Measurements from ENCODE around the gene MTHFD2.

MTHFD2 gene

GRCh38 chr2:74232426-74232825 lies 34.0 kb downstream of the MTHFD2 start:
- no peaks in the 10 kb centered on the region for H3K36me3 Mint-ChIP-seq (ENCODE audit: low read depth)
- H3K27me3 Mint-ChIP-seq: no peaks in the 10 kb centered on the region
- no peaks in the 10 kb centered on the region for H3K9me3 Mint-ChIP-seq
- peaks cover 4% of the 10 kb centered on the region for H3K4me1 Mint-ChIP-seq (ENCODE audit: low read depth)
- no peak overlapping the region for H3K4me3 Mint-ChIP-seq
- no peak overlapping the region for H3K27ac Mint-ChIP-seq

DNA sequence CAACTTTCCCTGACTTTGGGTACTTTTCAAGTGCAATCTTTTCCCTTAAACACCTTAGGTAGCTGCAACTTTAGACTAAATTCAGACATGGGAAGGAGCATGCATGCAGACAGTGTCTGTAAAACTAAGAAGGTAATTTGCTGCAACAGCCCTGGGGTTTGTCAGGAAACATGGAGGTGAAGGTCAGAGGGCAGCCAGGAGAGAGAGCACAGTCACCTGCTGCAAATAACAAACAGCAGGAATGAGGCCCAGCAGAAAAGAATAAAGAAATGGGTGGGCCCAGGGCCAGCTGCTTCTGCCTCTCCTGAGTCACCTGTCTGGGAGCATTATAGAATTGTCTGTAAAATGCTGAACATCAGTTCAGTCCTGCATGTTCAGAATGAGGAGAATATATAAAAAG lies 35.2 kb downstream of the MTHFD2 start:
- Mint-ChIP-seq H3K4me1 (ENCODE audit: low read depth) (peaks cover 4% of the 10 kb centered on the region), H3K27ac (no peak overlapping the region), H3K36me3 (ENCODE audit: low read depth) (no peaks in the 10 kb centered on the region), H3K9me3 (no peaks in the 10 kb centered on the region), H3K27me3 (no peaks in the 10 kb centered on the region), H3K4me3 (no peak overlapping the region)

- Mint-ChIP-seq H3K27ac (no peak overlapping the region), H3K4me3 (no peak overlapping the region), H3K27me3 (no peaks in the 10 kb centered on the region), H3K9me3 (no peaks in the 10 kb centered on the region), H3K4me1 (ENCODE audit: low read depth) (peaks cover 4% of the 10 kb centered on the region), H3K36me3 (ENCODE audit: low read depth) (no peaks in the 10 kb centered on the region)
Measured at GRCh38 chr2:74235041-74235440, 36.6 kb downstream of the MTHFD2 start.

DNA sequence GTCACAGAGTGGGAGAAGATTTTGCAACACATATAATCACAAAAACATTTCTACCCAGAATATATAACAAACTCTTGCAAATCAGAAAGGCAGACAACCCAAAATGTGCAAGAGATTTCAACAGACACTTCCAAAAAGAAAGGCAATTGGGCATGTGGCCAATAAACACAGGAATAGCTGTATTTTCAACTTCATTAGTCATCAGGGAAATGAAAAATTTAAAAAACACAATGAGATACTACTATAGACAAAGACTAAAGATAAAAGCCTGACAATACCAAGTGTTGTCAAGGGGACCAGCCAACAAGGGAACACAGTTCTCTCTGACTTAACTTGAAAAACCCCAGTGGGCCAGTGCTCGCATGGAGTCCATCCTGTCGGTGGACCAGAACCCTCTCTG lies 40.5 kb downstream of the MTHFD2 start:
- Mint-ChIP-seq H3K27ac (no peak overlapping the region), H3K27me3 (no peaks in the 10 kb centered on the region), H3K4me3 (no peak overlapping the region), H3K36me3 (ENCODE audit: low read depth) (no peaks in the 10 kb centered on the region), H3K4me1 (ENCODE audit: low read depth) (peaks cover 4% of the 10 kb centered on the region), H3K9me3 (no peaks in the 10 kb centered on the region)

GRCh38 chr2:74239346-74239745 lies 40.9 kb downstream of the MTHFD2 start:
- no peaks in the 10 kb centered on the region for H3K27me3 Mint-ChIP-seq
- H3K36me3 Mint-ChIP-seq (ENCODE audit: low read depth): no peaks in the 10 kb centered on the region
- peaks cover 4% of the 10 kb centered on the region for H3K4me1 Mint-ChIP-seq (ENCODE audit: low read depth)
- H3K9me3 Mint-ChIP-seq: no peaks in the 10 kb centered on the region
- H3K27ac Mint-ChIP-seq: no peak overlapping the region
- no peak overlapping the region for H3K4me3 Mint-ChIP-seq

GRCh38 chr2:74242354-74243071 lies 44.1 kb downstream of the MTHFD2 start:
- no peak overlapping the region for H3K27ac Mint-ChIP-seq

DNA sequence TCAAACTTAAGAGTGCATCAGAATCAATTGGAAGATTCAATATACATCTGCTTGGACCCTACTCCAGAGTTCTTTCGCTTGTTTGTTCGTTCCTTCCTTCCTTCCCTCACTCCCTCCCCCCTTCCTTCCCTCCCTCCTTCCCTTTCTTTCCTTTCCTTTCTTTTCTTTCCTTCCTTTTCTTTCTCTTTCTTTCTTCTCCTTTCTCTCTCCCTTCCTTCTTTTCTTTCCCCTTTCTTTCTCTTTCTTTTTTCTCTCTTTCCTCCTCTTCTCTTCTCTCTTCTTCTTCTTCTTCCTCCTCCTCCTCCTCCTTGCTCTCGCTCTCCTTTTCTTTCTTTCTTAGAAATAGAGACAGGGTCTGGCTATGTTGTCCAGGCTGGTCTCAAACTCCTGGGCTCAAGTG lies 45.9 kb downstream of the MTHFD2 start:
- Mint-ChIP-seq H3K27ac (no peak overlapping the region), H3K27me3 (no peaks in the 10 kb centered on the region), H3K4me1 (ENCODE audit: low read depth) (peaks cover 2% of the 10 kb centered on the region), H3K36me3 (ENCODE audit: low read depth) (no peaks in the 10 kb centered on the region), H3K4me3 (no peak overlapping the region), H3K9me3 (no peaks in the 10 kb centered on the region)

More at GRCh38 chr2:74242354-74243071, 44.1 kb downstream of the MTHFD2 start:
- Mint-ChIP-seq H3K27me3 (no peaks in the 10 kb centered on the region), H3K4me3 (no peak overlapping the region), H3K4me1 (ENCODE audit: low read depth) (no peaks in the 10 kb centered on the region), H3K9me3 (no peaks in the 10 kb centered on the region), H3K36me3 (ENCODE audit: low read depth) (no peaks in the 10 kb centered on the region)

- H3K4me1 Mint-ChIP-seq (ENCODE audit: low read depth): peaks cover 4% of the 10 kb centered on the region
- no peaks in the 10 kb centered on the region for H3K27me3 Mint-ChIP-seq
- H3K27ac Mint-ChIP-seq: no peak overlapping the region
- H3K36me3 Mint-ChIP-seq (ENCODE audit: low read depth): no peaks in the 10 kb centered on the region
- no peaks in the 10 kb centered on the region for H3K9me3 Mint-ChIP-seq
- no peak overlapping the region for H3K4me3 Mint-ChIP-seq
Measured at GRCh38 chr2:74246496-74247195, 48.2 kb downstream of the MTHFD2 start.

DNA sequence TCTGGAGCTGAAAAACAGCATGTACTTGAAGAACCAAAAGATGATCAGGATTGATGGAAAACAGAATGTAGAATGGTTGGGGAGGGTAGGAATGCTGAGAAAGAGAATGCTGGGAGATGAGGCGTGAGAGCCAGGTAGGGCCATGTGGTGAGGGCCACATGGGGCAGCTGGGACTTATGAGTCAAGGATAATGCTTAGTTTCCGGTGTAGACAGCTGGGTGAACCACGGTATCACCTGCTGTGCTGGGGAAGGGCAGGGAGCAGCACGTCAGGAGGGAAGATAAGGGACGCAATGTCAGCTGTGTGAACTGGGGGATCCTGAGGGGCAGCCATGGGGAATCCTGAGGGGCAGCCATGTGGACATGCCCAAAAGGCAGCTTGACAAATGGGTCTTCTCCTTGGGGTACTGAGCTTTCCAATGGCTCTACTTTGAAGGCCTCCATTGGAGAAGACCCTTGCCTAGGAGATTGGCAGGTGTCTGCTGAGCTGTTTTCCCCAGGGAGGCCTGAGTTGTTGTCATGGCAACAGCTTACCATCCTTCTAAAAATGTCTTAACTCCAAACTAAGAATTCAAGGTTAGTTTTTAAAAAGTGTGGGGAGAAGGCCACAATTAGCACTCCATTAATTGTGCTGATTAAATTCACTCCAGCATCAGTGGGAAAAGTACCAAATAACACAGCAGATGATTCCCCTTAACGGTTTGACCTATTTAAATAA lies 51.1 kb downstream of the MTHFD2 start:
- Mint-ChIP-seq H3K9me3 (no peaks in the 10 kb centered on the region), H3K27ac (no peak overlapping the region), H3K27me3 (no peaks in the 10 kb centered on the region), H3K4me1 (ENCODE audit: low read depth) (peaks cover 4% of the 10 kb centered on the region), H3K4me3 (no peak overlapping the region), H3K36me3 (ENCODE audit: low read depth) (no peaks in the 10 kb centered on the region)

DNA sequence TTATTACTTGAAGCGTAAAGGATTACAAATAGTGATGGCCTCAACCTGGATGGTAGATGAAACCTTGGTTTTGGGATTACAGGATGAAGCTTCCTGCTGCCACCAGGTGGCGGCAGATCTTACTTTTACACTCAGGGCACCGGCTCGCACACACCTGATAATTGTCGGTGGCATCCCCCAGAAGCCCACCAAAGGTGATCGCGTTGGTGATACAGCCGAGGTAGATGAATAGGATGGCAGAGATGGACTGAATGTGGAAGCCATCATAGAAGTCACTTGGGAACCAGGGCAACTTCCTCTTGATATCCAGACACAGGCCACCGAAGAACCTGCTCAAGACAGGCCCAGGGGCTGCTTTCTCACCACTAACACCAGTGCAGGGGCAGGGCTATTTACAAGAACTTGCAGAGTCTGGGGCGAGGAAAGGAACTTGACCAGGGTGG lies 51.8 kb downstream of the MTHFD2 start:
- H3K4me3 Mint-ChIP-seq: no peak overlapping the region
- no peaks in the 10 kb centered on the region for H3K27me3 Mint-ChIP-seq
- no peaks in the 10 kb centered on the region for H3K36me3 Mint-ChIP-seq (ENCODE audit: low read depth)
- H3K9me3 Mint-ChIP-seq: no peaks in the 10 kb centered on the region
- peaks cover 4% of the 10 kb centered on the region for H3K4me1 Mint-ChIP-seq (ENCODE audit: low read depth)
- H3K27ac Mint-ChIP-seq: no peak overlapping the region

- Mint-ChIP-seq H3K36me3 (ENCODE audit: low read depth) (peaks cover 4% of the 10 kb centered on the region), H3K27ac (no peak overlapping the region), H3K27me3 (no peaks in the 10 kb centered on the region), H3K9me3 (no peaks in the 10 kb centered on the region), H3K4me1 (ENCODE audit: low read depth) (peaks cover 4% of the 10 kb centered on the region), H3K4me3 (no peak overlapping the region)
Measured at GRCh38 chr2:74252036-74252435, 53.6 kb downstream of the MTHFD2 start.

GRCh38 chr2:74252862-74253261 lies 54.4 kb downstream of the MTHFD2 start:
- Mint-ChIP-seq H3K27me3 (no peaks in the 10 kb centered on the region), H3K4me3 (no peak overlapping the region), H3K36me3 (ENCODE audit: low read depth) (peaks cover 4% of the 10 kb centered on the region), H3K27ac (no peak overlapping the region), H3K9me3 (no peaks in the 10 kb centered on the region), H3K4me1 (ENCODE audit: low read depth) (peaks cover 4% of the 10 kb centered on the region)

DNA sequence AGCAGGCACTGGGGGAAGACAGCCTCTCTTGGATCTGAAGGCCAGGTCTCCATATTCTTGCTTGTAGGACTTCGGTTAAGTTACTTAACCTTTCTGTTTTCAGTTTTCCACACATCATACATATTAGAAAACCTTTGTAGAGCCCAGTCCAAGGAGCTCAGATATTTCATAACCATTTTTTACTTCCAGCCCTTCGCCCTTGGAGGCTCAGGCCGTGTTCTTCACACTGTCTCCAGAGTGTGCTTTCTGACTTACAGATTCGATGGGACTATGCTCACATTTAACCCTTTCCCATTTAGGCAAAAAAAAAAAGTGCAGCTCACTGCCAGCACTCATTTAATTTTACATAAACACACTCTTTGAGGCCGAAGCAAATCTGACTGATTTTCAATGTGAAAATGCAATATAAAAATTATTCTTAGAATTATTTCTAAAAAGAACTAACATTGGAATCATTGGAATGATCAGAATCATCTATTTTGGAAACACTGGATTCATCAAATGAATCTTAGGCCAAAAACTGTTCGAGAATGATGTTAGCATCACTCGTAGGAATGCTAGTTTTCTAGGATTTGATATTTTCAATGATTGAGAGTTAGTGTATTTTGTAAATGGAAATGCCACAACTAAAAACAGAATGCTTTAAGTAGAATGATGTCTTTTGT lies 55.0 kb downstream of the MTHFD2 start:
- Mint-ChIP-seq H3K27me3 (no peaks in the 10 kb centered on the region), H3K4me3 (no peak overlapping the region), H3K9me3 (no peaks in the 10 kb centered on the region), H3K36me3 (ENCODE audit: low read depth) (peaks cover 4% of the 10 kb centered on the region), H3K4me1 (ENCODE audit: low read depth) (peaks cover 4% of the 10 kb centered on the region), H3K27ac (no peak overlapping the region)

DNA sequence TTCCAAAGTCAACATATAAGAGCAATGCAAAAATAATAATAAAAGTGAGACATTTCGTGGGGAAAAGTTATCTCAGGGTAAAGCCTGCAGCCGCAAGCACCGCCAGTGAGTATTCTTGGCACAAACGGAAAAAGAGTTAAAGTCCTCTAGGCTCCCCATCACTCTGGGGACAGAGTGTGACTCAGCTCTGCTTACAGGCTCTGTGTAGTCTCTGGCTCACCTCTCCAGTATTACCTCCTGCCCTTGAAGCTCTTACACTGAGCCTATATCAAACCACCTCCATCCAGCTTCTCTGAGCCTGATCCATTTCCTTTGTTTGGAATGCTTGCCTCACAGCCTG lies 55.5 kb downstream of the MTHFD2 start:
- H3K36me3 Mint-ChIP-seq (ENCODE audit: low read depth): peaks cover 4% of the 10 kb centered on the region

DNA sequence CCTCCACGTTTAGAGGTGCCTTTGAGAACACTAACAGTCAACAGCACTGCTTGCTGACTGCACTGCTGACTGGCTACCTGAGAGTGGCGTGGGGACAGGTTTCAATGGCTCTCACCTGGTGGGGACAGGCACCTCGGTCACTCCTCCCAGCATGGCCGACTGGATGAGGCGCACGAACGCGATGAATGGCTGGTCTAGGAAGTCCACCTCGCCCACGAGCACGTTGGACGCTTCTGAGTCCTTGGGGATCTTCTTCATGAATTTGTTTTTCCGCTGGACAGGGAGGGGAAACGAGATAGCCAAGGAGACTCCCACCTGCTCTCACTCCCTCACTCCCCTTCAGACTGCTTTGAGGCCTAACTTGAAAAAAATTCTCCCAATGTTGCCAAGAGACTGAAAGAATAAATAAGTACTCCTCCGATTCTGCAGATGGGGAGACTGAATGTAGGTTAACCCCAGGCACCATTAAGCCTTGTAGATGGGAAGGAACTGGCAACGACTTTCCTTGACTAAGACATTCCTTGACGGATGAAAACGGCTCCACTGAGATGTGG lies 57.3 kb downstream of the MTHFD2 start:
- Mint-ChIP-seq H3K27me3 (no peaks in the 10 kb centered on the region), H3K27ac (no peak overlapping the region), H3K9me3 (no peaks in the 10 kb centered on the region), H3K4me3 (no peak overlapping the region), H3K4me1 (ENCODE audit: low read depth) (no peaks in the 10 kb centered on the region), H3K36me3 (ENCODE audit: low read depth) (peaks cover 4% of the 10 kb centered on the region)

More for the DNA sequence above, 55.5 kb downstream of the MTHFD2 start:
- H3K4me3 Mint-ChIP-seq: no peak overlapping the region
- H3K27ac Mint-ChIP-seq: no peak overlapping the region
- H3K27me3 Mint-ChIP-seq: no peaks in the 10 kb centered on the region
- H3K9me3 Mint-ChIP-seq: no peaks in the 10 kb centered on the region
- H3K4me1 Mint-ChIP-seq (ENCODE audit: low read depth): peaks cover 4% of the 10 kb centered on the region
